HG03097 (cell line): ENCODE measurements around the gene PAX2.

ENCODE experiments used
- ATAC-seq: cut with Tn5 transposase; IDR thresholded peaks from one replicate; pipeline ENCODE4 v1.9.1; 2021; ENCODE audit not compliant: unreplicated experiment, low FRiP score

Gene PAX2

GRCh38 chr10:100737355-100738054 is 7.9 kb upstream of the PAX2 start:
- ATAC-seq: no peak

DNA sequence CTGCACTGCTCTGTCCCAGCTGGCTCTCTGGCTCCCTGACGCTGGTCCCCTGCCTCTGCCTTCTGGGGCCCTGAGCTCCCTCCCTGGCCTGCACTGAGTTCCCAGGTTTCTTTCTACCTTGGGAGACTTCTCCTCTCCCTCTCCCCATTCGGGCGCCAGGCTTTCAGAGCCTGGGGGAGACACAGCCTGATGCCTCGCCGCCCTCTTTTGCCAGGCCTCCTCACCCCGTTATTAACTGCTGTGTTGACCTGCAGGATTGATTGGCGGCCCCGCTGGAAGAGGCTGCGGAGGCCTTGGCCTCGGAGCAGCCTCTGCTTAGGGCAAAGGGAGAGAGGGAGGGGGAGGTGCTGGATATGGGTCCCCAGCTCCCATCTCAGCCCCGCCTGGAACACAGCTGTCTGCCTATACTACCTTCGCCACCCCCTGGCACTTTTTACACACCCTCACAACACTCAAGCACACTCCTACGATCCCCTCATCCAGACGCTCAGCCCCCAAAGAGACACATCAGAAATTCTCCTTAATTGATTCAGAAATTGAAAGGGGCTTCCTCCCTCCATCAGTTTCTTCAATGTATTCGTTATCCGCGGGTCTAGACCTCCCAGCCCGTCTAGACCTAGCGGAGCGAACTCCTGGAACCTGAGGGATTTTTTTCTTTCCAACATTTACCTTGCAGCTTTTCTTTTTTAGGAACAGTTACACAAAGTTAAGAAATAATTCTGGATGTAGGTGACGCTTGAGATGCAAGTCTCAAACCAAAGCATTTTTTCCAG is 7.1 kb upstream of the PAX2 start:
- ATAC-seq: no peak

DNA sequence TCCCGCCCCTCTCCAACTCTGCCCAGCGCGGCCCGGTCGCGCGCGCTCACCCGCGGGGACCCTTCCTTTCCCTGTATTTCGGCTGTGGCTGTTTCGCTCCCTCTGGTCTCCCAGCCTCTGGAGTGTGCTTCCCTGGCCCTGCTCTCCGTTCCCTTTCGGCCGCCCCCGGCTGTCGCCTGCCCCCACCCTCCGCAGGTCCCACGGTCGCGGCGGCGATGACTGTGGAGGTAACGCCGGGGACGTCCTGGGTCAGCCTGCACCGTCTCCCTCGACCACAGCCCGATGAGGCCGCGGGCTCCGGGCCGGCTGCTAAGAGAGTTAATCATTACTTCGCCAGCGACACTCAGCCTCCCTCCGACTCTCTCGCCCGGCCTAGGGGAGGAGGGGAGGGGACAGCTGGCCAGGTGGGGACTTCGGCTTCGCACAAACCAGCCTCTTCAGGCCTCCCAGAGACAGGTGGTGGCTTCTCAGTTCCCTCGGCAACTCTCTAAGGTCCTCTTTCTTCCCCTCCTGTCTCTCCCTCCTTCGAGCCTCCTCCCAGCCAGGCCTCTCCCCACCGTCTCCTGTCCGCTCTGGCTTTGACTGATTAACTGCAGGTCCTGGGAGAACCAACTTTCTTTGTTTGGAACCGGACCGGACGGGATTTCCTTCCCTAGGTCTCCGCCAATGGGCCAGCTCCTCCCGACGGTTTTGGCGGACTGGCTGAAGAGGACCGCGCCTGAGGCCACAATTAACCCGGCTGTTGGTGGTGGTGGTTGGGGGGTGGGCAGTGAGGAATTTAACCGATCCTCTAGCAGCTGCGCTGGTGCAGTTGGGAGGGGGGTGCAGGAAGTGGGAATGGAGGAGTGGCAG is 5.6 kb upstream of the PAX2 start:
- no peak for ATAC-seq

DNA sequence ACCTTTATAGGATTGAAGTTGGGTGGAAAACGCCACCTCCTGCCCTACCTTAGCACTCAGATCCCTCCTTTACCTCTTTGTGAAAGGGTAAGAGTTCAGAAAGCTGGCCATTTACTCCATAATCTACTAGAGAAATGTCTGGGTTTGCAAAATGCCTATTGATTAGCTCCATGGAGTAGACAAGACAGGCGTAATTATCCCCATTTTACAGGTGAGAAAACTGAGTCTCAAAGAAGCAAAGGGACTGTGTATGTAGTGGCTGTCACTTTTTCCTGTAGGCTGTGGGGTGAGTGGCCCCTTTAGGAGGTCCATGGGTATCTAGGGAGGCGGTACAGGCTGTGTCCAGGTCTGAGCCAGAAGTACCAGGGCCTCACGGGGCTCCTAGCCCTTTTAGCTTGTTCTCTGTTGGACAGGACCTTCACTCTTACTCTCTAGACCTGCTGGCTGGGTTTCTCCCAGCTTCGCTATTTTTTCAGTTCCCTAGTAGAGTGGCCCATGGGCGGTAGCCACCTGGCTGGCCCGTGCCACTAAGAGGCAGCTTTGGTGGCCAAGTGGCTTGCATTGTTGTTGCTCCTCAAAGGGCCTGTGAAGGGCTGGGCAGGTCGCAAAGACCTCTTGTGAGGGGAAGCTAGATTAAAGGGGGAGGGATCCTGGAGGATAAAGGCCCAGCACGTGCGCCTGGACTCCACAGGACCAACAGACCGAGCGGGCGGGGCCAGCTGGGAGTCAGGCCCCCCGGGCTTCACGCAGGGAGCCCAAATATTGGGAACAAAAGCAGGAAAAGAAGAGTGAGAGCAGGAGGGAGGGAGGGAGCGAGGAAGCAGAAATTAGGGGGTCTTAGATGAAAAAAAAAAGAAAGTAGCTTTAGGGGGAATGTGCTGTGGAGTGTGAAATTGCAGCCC is 4.7 kb upstream of the PAX2 start:
- no peak for ATAC-seq

- no peak for ATAC-seq
Observed at GRCh38 chr10:100741378-100742075, 3.9 kb upstream of the PAX2 start.

GRCh38 chr10:100742076-100742771 is 3.2 kb upstream of the PAX2 start:
- no peak for ATAC-seq

DNA sequence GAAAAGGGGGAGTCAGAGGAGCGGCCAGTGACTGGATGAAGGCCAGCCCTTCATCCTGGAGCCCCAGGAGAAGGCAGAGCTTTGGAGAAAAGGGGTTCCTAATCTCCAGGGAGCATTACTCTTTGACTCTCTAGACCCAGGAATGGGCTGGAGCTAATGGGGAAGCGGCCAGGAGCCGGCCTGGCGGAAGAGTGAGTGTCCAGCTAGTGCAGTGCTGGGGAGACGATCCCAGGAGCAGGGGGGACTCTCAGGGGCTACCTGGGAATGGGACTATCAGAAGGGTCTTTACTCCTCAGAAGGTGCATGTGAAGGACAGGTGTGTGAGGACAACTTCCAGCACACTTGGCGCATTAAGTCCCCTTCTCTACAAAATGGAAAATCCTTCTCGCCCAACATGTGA is 2.4 kb upstream of the PAX2 start:
- ATAC-seq: no peak

DNA sequence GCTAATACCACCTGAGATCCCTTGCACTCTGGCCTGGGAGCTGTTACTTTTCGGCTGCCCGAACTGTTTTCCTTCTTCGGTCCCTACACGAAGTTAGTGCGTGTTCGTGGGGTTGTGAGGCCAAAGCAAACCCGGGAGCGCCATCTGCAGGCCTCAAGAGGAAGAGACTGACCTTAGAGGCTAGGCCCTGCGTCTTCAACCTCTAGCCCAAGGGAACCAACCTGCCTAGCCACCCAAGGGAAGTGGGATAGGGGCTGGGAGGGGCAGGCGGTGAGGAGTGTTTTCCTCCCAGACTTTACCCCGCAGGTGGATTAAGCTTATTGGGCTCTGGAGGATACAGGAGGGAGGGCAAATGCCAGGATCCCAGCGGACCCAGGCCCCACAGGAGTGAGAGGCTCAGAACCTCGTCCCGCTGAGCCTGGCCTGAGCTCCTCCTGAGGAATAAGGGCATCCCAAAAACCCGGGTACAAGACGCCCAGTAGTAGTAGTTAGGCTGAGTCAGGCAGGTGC is 1.7 kb upstream of the PAX2 start:
- no peak for ATAC-seq

GRCh38 chr10:100744136-100744986 is 1.0 kb upstream of the PAX2 start:
- ATAC-seq: no peak

- ATAC-seq: no peak
Observed at GRCh38 chr10:100745882-100746783, 751 bp downstream of the PAX2 start.

DNA sequence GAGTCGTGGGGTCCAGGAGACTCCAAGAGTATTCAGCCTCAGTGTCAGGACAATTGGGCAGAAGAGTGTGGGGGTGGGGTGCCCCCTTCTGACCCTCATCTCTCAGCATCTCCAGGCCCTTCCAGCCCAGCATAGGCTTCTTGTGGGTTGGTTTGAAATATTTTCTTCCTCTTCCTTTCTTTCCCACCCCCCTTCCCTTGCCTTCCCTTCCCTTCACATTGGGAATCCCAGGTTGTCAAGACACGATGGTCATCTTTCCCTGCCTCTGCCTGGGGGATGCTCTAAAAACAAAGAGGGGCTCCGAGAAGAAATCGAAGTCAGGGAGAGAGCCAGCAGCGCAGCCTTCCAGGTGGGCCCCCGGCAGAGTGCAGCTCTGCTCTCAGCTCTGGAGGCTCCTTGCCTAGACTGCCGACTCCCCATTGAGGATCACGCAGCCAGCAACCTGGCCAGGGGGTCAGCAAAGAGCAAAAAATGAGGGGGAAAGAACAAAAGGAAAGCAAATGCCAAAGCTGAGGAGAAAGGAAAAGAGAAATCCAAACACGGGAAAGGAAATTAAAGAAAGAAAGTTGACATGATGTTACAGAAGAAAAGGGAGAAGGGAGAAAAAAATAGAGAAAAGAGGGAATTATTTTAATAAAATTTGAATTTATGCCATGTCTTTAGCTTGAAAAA is 1.5 kb downstream of the PAX2 start:
- ATAC-seq: no peak

DNA sequence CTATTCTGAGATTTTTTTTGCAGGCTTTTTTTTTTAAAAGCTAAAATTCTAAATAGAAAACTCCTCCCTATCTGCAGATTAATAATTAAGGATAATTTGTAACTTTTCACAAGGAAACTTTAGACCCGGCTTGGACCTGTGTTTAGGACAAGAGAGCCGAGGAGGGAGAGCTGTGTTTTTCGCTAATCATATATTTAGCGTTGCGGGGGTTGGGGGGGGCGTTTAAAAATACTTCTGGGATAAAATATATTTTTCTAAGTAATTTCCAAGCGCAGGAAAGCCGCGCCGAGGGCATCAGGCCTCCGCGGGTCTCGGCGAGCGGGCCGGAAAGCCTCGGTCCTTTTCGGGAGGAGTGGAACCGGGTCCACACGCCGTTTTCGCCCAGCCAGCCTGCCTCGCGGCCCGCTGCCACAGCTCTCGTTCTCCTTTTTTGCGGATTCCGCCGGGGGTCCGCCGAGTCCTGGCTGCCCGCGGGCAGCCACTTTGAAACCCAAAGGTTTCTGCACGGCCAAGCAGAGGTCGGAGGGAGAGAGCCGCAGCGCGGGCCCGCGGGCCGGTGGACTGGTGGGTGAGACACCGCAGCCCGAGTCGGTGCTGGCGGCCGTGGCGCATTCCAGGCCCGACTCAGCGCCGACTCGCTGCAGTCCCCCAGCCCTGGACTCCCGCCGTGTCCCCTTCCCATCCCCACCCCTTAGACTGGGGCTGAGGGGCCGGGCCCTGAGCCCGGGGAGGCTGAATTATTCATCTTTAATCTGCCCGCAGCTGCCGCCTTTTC is 2.3 kb downstream of the PAX2 start:
- no peak for ATAC-seq

DNA sequence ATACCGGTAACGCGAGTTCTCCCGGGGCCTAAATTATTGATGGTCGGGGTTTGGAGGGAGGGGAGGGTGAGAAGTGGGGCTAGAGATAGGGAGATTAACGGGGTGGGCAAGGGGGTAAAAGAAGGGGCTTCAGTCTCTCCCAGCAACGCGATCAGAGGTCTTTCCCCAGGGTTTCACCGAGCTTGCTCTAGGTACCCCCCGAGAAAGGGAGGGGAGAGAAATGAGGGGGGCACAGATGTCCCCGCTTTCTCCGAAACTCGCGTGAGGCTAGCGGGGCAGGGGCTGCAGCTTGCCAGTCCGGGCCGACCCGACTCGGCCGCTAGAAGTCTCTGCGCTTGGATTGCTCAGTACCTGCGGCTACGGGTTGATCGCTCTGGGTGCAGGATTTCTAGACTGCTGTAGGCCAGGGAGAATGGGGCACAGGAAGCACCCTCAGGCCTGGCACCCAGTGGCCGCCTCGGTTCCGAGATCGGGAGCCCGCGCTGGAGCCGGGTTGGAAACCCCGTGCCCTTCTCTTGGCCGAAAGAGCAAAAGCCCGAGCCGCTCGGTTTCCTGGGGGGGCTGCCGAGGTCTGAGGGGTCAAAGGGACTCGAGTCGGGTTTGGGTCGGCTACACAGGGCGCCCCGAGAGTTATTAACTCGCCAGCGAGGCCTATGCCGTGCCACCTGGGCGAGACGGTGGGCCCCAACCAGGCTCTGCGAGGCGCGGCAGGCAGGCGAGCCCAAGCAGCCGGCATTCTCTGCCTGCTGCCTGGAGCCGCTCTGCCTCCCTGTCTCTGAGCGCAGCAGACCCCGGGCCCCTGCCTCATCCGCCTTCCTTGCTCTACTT is 3.1 kb downstream of the PAX2 start:
- ATAC-seq: no peak

- ATAC-seq: no peak
Observed at GRCh38 chr10:100749059-100749308, 3.6 kb downstream of the PAX2 start.
